Measurements from ENCODE around the gene PCGF2.
"Not testable (repeated sequence)": the region's sequence is repeated elsewhere in the genome, so short reads cannot be mapped to it uniquely, and the experiment has no call there.

- not testable (repeated sequence) for TF ChIP-seq ZFP30 (CRISPR knock-in tag; IDR thresholded peaks at IDR 0.05); ZNF565 (CRISPR knock-in tag; conservative IDR thresholded peaks at IDR 0.05; ENCODE audit: low read depth); PATZ1 (CRISPR knock-in tag; IDR thresholded peaks at IDR 0.05; ENCODE audit: borderline replicate concordance); RARB (CRISPR knock-in tag; IDR thresholded peaks at IDR 0.05); CSDC2 (CRISPR knock-in tag; IDR thresholded peaks at IDR 0.05); ARNTL (CRISPR knock-in tag; IDR thresholded peaks at IDR 0.05; ENCODE audit: borderline replicate concordance, low read depth); ESRRG (CRISPR knock-in tag; IDR thresholded peaks at IDR 0.05); CREB5 (CRISPR knock-in tag; IDR thresholded peaks at IDR 0.05; ENCODE audit: low read depth); OSR1 (CRISPR knock-in tag; IDR thresholded peaks at IDR 0.05); CSRNP3 (CRISPR knock-in tag; IDR thresholded peaks at IDR 0.05); ZC3H10 (CRISPR knock-in tag; IDR thresholded peaks at IDR 0.05); ISL1 (CRISPR knock-in tag; IDR thresholded peaks at IDR 0.05)
Measured at GRCh38 chr17:38726145-38726544, 22.0 kb downstream of the PCGF2 start.

All from SK-N-SH treated with all-trans-retinoic acid at 6 μM for 48 hours (cell line).